GM10248 (cell line): ENCODE results near the gene CILP.

Experiments
- CTCF ChIA-PET: fragments of 300-600 bp; sonication (Branson Sonifier 250); formaldehyde crosslinking; extraction: SDS; loops from one replicate; lab custom pipeline; 2021; ENCODE audit warnings: antibody characterized with exemption; lab: Yijun Ruan, JAX
- POLR2A ChIA-PET: fragments of 350-650 bp; sonication (Branson Sonifier 250); formaldehyde crosslinking; extraction: SDS; loops from one replicate; lab custom pipeline; 2020; ENCODE audit warnings: antibody characterized with exemption; lab: Yijun Ruan, JAX
- DNase-seq: peaks from one replicate; pipeline ENCODE4 v3.0.0; 2012; ENCODE audit errors: extremely low spot score
- TF ChIP-seq, protein P1 (sequence below): IDR thresholded peaks from 2 replicates; pipeline ENCODE4 v1.5.1; 2012; ENCODE audit warnings: mild to moderate bottlenecking, low read depth; ENCODE audit errors: extremely low read depth, missing control alignments, control extremely low read depth

CILP gene

DNA sequence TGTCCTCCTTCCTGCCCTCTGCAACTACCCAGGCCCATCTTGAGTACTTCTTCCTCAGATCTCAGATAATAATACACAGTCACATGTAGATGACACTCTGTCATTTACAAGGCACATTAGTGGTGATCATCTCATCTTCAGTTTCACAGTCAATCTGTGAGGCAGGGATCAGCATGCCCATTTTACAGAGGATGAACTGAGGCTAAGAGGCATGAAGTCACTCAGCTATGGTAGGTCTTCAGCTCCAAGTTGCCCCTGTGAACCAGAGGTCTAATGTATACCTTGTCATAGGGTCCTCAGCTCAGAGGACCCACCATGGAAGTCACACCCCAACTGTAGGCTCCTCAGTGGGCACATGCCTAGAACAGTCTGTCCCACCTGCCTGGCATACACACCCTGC, 4.2 kb upstream of the CILP start:
- TF ChIP-seq, protein P1, sequence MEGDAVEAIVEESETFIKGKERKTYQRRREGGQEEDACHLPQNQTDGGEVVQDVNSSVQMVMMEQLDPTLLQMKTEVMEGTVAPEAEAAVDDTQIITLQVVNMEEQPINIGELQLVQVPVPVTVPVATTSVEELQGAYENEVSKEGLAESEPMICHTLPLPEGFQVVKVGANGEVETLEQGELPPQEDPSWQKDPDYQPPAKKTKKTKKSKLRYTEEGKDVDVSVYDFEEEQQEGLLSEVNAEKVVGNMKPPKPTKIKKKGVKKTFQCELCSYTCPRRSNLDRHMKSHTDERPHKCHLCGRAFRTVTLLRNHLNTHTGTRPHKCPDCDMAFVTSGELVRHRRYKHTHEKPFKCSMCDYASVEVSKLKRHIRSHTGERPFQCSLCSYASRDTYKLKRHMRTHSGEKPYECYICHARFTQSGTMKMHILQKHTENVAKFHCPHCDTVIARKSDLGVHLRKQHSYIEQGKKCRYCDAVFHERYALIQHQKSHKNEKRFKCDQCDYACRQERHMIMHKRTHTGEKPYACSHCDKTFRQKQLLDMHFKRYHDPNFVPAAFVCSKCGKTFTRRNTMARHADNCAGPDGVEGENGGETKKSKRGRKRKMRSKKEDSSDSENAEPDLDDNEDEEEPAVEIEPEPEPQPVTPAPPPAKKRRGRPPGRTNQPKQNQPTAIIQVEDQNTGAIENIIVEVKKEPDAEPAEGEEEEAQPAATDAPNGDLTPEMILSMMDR: no peak
- DNase-seq: no peak
- CTCF ChIA-PET: interaction anchor here (1.1 to 2.2 kb wide), 5 partner anchors 13 to 162 kb away, joined by 3 to 10 read pairs (median 4); partner anchors contain the start of gene PARP16
- POLR2A ChIA-PET: no interaction called here

DNA sequence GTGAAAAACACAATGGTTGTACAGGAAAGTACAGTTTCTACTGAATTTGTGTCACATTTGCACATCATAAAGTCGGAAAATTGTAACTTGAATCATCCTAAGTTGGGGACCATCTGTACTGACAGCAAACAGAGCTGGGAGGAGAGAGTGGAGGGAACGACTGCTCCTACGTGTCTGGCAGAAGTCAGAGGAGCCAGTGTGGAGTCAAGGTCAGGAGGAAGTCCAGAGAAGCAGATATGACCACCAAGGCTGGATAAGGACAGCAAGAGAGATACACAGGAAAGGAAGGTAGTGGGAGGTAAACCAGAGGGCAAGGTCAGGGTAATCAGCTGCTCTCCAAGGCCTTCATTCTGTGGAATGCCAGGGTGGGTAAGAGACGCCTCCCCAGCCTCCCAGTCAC, 2.7 kb upstream of the CILP start:
- DNase-seq: no peak
- TF ChIP-seq, protein P1: no peak
- CTCF ChIA-PET: interaction anchor here (2.2 kb wide), 1 partner anchor 72 kb away, joined by 8 read pairs; the partner anchor contains the start of gene PARP16
- POLR2A ChIA-PET: no interaction called here

DNA sequence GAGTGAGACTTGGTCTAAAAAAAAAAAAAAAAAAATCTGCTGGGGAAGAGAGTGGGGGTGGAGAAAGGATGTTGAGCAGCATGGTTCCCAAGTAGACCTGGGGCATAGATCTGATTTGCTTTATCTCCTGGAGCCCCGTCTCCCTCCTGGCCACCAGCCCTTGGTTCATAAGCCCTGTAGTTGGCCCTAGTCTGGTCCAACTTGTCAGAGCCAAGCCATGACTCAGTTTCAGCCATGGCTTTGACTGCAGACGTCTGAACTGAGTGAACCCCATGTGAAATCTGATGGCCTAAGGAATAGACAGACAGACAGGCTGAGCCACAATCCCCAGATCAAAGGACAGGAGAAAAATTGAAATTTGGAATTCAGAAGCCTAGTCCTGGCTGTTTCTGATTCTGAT, 2.0 kb upstream of the CILP start:
- ChIA-PET CTCF (interaction anchor here (2.8 kb wide), 1 partner anchor 8 kb away, joined by 14 read pairs; no protein-coding TSS in a partner anchor), POLR2A (no interaction called here)
- TF ChIP-seq, protein P1: no peak

DNA sequence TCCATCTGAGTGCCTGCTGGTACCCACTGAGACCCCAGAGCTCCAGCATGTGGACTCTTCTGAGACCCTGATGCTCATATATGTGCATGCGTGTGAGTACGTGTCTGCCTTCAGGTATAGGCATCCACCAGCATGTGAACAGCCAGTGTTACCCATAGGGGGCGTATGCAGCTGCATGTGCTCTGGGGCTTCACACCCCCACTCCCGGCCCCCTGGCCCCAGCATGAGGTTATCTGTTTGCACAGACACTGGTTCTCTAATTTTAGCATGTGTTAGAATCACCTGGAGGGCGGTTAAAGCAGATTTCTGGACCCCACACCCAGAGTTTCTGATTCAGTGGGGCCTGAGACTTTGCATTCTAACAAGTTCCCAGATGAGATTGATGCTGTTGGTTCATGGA, 824 bp upstream of the CILP start:
- peak; percentile 74 for DNase-seq
- TF ChIP-seq, protein P1: peak; percentile 49
- POLR2A ChIA-PET: interaction anchor here (0.5 to 1.7 kb wide), 2 partner anchors 93 to 94 kb away, joined by 5 to 6 read pairs; partner anchors contain the start of gene RNU5B-1
- CTCF ChIA-PET: interaction anchor here (1.0 to 3.1 kb wide), 19 partner anchors 9 to 146 kb away, joined by 3 to 22 read pairs (median 4); partner anchors contain the start of genes CLPX, PARP16 and RNU5B-1

More for the DNA sequence above, 2.0 kb upstream of the CILP start:
- no peak for DNase-seq

DNA sequence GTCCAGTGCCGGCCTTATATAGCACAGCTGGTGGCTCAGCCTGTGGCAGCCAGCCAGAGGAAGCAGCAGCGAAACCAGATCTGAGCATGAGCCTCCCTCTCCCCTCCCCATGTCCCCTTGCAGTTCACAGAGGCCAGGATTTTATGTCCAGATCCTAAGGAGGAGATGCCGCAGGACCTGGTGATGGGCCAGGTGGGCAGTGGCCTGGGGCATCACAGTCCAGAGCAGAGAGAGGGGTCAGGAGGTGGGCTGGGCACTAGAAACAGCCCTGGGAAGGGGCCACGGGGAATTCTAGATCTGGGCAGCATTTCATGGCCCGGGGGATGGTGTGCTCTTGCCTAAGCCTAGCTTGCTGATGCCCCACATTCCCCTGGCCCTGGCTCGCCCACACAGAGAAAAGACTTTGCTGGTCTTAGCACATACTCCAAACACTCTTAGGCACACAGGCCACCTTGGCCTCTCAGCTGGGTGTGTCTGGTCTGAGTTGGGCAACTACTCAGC, 259 bp upstream of the CILP start:
- CTCF ChIA-PET: interaction anchor here (1.0 to 3.1 kb wide), 16 partner anchors 10 to 147 kb away, joined by 3 to 22 read pairs (median 5); partner anchors contain the start of genes CLPX, PARP16 and RNU5B-1
- no peak for DNase-seq
- TF ChIP-seq, protein P1: no peak
- POLR2A ChIA-PET: interaction anchor here (1.7 kb wide), 1 partner anchor 93 kb away, joined by 5 read pairs; the partner anchor contains the start of gene RNU5B-1

DNA sequence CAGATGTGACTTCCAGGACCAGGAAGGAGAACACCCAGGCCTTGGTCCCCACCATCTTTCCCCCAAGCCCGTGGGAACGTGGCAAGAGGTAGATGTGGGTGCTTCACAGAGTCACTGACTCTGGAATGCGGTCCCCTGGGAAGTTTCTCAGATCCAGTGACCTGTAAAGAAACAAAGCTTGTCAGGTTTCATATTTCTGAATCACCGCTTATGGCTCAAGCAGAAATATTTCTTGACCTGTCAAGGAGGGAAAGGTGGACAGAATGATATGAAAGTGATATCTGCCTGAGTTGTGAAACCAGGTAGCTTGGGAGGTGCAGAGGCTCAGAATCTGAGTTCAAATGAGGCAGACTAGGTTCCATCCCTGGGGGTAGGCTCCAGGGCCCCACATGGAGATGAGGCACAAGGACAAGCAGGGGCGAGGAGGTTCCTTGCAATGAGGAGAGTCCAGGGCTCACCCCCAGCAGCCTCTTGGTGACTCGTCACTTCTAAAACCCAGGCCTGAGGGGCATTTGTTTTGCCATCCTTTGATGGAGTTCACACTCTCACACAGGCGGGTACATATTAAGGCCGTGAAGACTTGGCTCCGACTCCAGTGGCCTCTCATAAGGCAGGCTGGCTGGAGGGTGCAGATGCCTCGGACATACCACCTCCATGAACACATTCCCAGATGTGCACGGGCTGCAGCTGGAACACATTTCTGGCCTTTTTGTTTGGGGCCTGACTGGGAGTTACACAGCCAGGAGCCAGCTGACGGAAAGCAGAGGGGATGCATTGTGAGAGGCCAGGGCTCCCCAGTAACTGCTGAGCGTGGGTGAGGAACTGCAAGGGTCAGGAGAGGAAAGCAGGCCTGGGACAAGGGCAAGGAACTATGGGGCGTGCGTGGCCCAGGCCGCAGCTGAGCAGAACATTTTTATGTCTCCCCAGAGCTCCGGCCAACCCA, 1.3 kb downstream of the CILP start:
- TF ChIP-seq, protein P1: no peak
- DNase-seq: no peak
- ChIA-PET POLR2A (no interaction called here), CTCF (interaction anchor here (0.9 to 3.1 kb wide), 8 partner anchors 9 to 175 kb away, joined by 3 to 22 read pairs (median 5); no protein-coding TSS in a partner anchor)
